IPS-NIHi11 (cell line): Measurements from ENCODE around the gene C13orf42.

ENCODE experiments used
- DNase-seq: peaks from one replicate; pipeline ENCODE4 v3.0.0; 2012; ENCODE audit warnings: mixed read lengths, low spot score

C13orf42 gene

DNA sequence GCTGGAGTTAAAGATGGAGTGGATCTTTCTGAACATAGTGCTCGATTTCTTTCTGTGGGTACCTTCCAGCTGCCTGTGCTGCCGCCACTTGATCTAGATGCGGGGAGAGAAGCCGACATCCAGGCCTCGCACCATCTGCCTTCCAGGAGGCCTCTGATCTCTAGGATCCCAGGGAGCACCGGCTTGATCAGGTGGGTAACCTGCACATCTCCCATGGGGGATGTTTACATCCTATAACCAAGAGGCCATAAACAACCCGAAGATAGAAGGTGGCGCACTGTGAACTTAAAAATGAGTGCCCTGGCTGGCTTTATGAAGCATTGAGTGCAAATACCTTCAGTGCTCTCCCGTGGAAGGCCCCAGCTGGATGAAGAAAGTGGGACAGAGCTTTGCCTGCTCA lies at the start of gene C13orf42:
C13orf42 (minus strand) TSS at position 101 of the 400 bp plus-strand sequence; CDS start at position 36, 65 bp downstream.
- no peak for DNase-seq

DNA sequence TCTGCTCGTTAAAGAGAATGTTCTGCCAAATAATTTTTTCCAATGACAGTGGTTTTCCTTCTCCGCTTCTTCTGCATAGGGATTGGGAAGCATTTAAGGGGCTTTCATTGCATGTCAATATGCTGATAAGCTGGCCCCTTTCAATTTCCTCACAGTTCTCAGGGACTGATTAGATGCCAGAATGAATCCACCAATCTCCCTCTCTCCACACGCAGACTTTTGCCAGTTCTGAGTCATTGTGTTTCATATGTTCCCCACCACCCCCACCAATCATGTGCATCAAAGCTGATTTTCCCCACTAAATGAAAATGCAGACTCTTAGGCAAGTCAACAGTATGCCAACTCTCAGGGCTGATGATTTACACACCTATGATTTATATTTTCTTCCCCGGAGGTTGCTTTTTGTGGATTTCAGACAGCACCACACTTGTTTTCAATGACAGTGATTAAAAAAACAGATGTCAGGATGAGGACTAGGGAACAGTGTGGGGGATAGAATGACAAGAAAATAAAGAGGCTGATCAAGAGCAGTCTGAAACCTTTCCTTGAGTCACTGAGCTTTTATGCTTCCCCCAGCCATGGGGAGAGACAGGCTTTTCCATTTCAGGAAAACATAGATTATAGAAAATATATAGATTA lies 47.9 kb upstream of the C13orf42 start:
- DNase-seq, result no peak

DNA sequence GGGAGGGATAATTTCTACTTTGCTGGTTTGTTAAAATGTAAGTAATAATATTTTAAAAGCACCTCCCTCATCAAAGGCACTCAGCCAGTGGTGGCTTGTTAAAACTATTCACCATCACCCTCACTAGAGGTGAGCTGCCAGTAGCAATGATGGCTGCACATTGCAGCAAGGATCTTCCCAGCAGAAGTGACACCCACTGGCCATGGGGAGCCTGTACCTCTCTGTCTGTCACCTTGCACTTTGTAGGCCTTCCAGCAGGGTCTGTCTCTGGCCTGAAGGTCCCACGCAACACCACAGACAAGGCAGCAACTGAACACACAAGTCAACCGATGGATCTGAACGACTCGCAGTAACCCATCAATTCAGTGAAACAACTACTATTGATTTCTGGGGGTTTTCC lies 47.3 kb upstream of the C13orf42 start:
- no peak for DNase-seq

DNA sequence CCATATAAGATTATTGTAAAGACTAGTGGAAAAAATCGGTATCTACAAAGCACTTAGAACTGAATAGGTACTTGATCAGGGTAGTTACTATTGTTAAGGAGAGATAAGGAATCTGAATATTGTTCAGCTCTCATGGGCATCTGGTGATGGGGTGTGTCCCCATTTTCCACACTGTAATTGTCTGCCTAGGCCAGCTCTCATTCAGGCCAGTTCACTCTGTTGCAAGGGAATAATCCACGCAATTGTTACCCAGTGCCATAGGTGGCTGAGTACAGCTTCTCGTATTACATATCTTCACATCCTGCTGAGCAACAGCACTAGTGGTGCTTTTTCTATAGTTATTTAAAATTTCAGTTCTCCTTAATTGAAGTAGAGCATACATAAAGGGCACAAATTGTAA lies 45.6 kb upstream of the C13orf42 start:
- DNase-seq, result no peak

DNA sequence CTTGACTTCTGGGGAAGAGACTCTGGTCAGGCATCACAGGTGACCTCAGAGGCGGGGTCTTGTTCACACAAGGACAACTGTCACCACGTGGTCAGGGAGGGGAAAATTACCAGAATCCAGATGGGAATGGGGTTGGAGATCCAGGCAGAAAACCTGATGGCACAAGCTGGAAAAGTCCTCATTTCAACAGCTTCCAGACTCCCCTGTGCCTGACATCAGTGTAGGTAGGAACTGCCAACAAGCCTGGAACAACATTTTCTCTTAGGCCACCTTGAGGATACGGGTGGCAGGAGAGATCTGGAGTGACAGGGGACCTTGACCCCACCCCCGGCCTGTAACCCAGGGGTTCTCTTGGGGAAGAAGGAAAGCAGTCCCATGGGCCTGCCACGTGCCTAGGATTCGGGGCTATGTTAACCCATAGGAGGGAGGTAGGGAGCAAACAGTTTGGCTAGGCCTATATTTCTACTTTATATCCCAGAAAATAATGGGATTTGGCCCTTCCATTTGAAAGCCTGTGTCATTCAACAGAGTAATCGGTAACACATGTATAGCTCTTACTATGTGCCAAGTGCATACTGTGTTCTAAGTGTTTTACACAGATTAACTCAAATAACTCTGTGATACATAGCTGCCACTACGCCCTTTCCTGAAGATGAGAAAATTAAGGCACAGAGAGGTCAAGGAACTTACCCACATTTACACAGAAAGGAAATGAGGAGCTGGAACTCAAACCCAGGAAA lies 44.9 kb upstream of the C13orf42 start:
- DNase-seq, result no peak

DNA sequence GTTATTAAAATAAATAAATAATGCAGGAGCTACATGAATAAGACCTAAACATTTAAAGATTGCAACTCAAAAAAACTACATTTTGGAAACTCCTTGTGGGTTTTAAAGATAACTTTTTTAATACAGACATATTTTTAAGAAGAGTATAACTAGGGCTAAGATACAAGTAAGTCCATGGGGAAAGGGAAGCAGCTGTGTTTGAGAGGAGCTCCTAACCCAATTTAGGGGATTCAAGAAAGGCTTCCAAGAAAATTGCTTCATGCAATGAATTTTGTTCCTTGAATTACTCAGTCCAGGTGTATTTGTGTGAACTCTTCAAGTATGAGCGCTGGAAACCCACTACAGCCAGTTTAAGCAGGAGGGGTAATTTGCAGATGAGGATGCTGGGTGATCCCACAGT lies 44.1 kb upstream of the C13orf42 start:
- DNase-seq, result no peak

DNA sequence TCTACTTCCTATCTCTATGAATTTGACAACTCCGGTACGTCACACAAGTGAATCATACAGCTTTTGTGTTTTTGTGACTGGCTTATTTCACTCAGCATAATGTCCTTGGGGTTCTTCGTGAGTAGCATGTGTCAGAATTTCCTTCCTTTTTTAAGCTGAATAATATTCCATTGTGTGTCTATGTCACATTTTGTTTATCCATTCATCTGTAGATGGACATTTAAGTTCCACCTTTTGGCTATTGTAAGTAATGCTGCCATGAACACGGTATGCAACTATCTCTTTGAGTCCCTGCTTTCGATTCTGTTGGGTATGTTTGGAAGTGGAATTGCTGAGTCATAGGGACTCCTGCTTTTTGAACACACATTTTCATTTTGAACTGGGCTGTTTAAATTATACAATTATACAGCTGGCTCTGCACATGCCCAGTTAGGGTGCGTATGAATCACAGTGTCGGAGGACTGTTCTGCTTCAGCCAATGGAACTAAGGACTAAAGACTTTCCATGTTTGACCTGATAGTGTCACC lies 43.0 kb upstream of the C13orf42 start:
- no peak for DNase-seq

DNA sequence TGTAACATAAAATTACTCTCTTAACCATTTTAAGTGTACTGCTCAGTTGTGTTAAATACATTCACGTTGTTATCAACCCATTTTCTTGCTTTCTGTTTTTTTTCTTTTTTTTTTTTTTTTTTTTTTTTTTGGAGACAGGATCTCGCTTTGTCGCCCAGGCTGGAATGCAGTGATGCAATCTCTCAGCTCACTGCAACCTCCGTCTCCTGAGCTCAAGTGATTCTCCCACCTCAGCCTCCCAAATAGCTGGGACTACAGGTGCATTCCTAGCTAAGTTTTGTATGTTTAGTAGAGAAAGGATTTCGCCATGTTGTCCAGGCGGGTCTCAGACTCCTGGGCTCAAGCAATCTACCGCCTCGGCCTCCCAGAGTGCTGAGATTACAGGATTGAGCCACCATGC lies 42.5 kb upstream of the C13orf42 start:
- DNase-seq, result no peak

DNA sequence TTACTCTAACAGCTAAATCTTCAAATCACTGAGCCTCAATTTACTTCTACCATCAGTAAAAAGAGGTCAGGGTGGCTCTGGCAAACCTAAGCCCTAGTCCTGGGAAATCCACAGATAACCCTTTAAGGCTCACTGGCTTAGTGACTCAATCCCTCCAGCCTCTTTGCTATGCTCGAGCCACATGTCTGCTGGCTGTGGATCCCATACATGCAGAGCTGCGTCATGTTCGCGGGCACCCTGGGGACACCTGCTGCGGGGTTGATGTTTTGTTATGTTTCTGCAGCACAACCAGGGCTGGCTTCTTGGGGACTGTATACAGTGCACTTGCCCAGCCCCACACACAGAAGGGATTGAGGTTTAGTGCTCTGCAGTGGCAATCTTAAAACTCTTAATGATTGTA lies 41.6 kb upstream of the C13orf42 start:
- DNase-seq, result no peak

DNA sequence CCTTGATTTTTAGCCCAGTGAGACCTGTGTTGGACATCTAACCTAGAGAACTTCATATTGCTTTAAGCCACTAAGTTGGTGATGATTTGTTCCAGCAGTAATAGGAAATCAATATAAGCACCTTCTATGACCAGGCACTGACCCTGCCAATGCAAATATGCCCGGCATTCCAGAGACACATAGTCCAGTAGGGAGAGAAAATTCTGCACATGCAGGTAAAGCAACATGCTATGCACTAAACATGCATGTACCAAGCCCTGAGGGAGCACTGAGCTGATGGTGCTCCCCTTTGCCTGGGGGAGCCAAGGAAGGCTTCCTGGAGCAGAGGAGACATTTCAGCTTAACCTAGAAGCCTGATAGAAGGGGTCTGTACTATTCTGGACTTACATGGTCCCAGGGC lies 40.4 kb upstream of the C13orf42 start:
- DNase-seq, result no peak

DNA sequence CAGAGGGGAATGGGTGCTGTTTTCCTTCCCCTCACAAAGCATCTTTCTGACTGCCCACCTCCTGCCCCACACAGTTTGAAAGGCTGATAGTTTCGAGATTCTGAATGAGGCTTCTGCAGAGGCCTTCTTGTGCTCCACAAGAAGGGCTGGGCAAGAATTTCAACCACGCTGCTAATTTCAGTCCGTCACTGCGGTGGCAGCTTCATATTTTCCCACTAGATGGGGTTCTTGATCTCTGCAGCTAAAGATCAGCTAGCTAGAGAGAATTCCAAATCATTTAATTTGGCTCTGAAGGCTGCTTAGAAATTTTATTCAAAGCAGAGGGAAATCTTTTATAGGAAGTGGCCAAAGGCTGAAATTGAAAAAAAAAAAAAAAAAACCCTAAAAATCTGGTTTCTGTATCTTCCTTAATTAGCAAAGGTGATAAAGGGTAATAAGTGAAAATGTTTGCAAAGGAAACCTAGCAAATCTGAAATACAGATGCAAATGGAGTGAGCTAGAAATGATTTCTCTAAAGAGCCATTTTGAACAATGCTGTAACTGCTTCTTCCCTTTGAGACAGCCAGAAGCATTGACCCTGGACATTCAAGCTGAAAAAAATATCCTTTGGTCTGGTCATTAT lies 38.0 kb upstream of the C13orf42 start:
- peak; percentile 41 for DNase-seq

DNA sequence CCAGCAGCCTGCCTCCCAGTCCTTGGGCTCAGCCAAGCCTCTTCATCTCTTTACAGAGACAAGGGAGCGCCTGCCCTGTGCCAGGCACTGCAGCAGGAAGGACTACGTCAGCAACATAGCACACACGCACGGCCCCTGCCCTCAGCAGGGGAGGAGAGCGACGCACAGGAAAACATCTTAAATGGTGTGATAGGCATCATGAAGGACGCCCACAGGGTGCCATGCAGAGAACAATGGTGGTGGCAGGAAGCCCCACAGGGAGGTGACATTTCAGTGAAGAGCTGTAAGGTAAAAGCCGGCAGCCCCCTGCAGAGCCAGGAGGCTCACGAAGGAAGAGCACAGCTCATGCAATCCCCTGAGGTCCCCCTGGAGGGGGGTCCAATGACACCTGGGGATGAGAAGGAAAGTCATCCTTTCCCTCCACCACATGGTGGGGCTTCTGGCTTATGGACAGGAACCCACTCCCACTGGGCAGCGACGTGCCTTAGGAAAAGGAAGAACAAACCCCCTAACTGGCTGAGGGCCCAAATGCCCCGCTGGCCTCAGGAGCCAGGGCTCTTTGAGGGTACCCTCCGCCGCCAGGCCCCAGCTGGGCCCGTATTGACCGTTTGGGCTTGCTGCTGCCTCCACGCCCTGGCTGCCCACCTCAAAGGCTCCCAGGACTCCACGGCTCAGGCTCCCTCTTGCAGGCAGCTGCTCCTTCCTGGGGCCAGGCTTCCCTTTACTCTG lies 37.3 kb upstream of the C13orf42 start:
- DNase-seq, result peak; percentile 44

DNA sequence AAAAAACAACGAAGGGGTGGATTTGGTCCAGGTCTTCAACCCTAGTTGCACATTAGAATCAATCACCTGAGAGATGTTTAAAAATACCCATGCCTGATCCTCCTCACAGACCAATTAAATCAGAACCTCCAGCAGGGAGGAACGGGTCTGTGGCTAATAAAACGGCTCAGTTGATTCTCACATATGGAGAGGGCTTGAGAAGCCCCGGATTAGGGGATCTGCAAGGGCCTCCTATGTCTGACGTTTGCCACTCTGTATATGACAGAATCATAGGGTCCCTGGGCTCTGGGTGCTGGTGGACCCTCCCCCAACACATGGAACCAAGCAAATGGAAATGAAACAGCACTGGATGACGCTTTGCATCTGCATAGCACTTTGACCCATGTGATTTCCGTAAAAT lies 36.7 kb upstream of the C13orf42 start:
- no peak for DNase-seq

DNA sequence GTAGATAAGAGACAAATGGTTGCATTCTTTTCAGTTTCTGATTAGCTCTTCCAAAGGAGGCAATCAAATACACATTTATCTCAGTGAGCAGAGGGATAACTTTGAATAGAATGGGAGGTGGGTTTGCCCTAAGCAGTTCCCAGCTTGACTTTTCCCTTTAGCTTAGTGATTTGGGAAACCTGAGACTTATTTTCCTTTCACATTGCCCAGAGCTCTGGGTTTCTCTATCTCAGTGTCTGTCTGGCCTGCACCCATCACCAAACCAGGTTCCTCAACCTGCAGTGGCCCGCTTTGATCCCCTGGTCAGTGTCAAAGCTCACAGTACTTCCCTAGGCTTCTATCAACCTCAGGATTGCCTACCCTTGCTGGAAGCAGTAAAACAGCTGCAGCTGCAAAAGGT lies 35.6 kb upstream of the C13orf42 start:
- no peak for DNase-seq

DNA sequence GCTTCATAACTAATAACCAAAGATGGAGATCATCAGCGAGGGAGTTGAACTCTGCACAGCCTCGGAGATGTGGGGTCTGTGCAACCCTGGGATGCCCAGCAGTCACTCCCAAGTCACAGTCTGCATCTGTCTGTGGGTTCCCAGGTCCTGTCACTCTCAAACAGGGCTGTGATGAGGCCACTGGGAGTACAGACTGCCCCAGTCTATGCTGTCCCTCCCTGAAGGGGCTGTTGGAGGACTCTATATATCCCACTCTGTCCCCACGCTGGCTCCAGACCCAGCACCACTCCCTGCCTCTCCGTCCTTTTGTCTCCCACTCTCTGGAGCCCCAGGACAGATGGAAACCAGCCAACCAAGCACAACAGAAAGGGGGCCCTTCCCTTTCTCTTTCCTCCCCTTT lies 26.2 kb upstream of the C13orf42 start:
- no peak for DNase-seq

DNA sequence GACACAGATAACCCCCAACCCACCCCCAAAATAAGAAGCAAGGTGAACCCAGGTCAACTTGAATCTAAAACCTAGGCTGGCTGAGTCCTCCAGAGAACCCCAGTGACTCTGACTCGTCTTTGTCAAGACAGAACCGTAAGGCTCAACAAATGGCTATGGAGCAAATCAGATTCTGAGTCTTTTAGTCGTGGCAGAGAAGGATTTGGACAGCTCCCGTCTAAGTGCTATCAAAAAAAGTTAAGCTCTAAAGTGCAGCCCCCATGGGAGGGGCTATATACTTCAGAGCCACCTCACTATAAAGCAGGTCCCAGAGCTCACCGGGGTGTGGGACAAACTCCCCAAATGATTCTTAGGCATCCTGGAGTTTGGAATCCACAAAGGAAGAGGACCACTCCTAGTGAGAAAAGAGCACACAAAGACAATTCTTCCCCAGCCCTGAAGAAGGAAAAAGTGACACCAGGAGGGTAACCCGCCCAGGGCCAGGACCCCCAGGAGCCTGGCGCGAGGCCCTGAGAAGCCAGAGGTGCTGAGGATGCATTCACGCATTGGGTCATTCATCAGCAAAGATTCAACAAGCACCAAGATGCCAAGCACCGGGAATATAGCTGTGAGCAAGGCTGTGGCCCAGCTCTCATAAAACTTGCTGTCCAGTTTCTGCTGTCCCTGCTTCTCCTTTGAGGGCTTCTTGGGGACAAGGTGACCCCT lies 25.4 kb upstream of the C13orf42 start:
- no peak for DNase-seq

DNA sequence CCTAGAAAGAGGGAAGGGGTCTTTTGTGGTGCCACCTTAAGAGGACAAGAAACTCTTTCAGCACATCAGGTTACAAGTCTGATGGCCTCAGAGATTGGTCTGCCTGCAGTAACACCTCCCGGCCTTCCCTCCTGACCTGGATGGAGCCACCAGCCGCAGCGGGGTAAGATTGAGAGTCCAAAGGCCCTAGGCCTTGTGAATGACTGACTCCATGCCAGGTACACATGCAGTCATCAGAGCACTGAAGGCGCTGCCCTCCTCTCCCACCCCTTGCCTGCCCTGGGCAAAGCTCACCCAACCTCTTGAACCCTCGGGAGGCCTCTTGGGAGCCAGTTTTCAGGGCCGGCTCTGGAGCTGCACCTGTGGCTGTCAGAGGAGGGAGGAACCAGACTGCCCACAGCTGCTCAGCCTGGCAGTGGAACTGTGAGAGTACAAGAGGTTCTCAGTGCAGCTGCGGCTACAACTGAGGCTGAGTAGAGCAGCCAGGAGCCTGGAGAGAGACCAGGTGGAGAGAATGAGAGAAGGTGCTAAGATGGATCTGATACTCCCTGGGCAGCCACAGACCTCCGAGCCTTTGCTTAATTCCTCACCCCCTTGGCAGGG lies 23.8 kb upstream of the C13orf42 start:
- DNase-seq, result no peak

DNA sequence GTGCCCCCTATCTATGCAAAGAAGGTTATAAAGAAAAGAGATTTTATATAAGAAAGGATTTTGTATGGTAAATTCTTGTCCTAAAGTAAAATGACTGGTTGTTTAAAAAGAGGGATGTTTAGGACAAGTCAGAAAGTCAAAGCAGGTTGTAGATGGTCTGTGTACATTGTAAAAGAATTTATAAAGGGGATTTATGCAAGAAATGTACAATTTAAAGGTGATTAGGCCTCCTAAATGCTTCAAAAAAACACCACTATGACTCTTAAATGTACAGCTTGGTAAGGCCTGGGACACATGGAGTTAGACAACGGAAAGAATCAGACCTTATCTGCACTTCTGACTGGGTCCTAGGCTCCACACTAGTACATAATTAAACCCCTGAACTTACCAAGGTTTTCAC lies 19.3 kb upstream of the C13orf42 start:
- no peak for DNase-seq

DNA sequence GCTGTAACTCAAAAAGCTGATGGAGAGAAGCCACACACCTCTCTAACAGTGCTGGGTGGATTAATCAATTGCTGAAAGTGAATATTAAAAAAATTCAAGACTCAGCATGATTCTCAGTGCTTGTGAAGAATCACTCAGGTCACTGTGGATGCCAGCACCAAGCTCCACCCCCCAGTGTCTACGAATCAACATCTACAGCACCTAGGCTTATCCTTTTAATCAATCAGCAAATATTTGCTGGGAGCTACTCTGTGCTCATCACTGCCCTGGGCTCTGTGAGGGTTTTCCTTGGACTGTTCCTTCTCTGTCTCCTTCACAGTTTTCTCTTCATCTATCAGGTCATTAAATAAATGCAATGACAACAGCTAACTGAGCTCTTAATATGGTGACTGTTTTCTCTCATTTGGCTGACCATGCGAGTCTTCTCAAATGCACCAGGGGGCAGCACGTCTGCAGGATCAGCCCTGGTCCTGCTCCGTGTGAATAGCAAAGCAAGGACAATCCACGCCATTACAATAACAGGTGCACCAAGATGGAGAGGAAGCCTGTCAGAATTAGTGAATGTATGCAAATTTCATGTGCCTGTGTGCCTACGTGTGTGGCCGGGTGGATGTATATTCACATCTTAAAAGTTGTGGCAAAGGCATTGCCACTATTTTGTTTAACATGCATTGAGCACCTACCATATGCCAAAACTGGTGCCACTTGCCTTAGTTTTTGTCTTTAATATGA lies 14.6 kb upstream of the C13orf42 start:
- peak; percentile 72 for DNase-seq

DNA sequence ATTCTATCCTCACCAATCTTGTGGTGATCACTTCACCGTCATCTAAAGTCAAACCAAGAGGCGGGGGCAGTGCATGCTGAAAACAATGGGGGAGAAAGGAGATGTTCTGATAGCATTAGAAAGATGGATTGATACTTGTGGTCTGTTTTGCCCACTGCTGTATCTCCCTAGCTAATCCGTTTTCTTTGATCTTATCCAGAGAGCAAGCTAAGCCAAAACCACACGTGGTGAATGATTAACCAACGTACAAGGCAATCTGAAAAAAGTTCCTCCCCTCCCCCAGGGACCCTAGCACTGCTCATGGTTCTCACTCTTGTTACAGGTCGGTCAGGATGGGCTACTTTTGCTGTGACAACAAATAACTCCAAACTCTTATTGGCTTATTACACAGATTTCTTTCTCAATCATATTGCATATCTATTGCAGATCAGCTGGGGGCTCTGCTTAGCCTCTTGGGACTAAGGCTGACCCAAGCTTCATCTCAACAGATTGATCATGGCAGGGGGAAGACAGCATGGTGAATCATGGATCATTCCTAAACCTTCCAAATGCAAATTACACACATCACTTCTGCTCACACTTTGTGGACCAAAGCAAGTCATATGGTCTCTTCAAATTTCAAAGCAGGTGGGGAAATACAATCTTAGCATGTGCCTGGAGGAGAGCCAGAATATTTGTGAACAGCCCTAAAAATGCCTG lies 11.9 kb upstream of the C13orf42 start:
- DNase-seq, result no peak
